Activated CD8-positive, alpha-beta T cell treated with anti-CD3 and anti-CD28 coated beads for 36 hours (primary cell): ENCODE data around the gene SMAD3. TPM values are rescaled to one million over a fixed set of nuclear protein-coding genes. Genes with fewer than 3 reads are reported as not detected.

Experiments
- ATAC-seq: fragments of 200-7000 bp; cut with Tn5 transposase; one replicate; pipeline ENCODE4 v1.10.0; 2021; ENCODE audit warnings: mild to moderate bottlenecking, moderate library complexity
- CTCF ChIA-PET: fragments of 350-600 bp; sonication (Branson Sonifier 250); formaldehyde crosslinking; loops from one replicate; lab custom pipeline; 2021; ENCODE audit warnings: antibody characterized with exemption; lab: Charles Lee
- POLR2A ChIA-PET: fragments of 350-600 bp; sonication (Branson Sonifier 250); formaldehyde crosslinking; loops from one replicate; lab custom pipeline; 2021; ENCODE audit warnings: antibody characterized with exemption; lab: Charles Lee
- DNase-seq: peaks from one replicate; pipeline ENCODE4 v3.0.0-alpha.2; 2020
- H3K27ac Mint-ChIP-seq: one replicate; pipeline ENCODE4 v1.8.0; 2021; ENCODE audit warnings: mild to moderate bottlenecking, mixed read lengths
- H3K27me3 Mint-ChIP-seq: one replicate; pipeline ENCODE4 v1.8.0; 2021; ENCODE audit warnings: mixed read lengths
- H3K36me3 Mint-ChIP-seq: one replicate; pipeline ENCODE4 v1.8.0; 2021; ENCODE audit warnings: low read depth, mixed read lengths
- H3K4me1 Mint-ChIP-seq: one replicate; pipeline ENCODE4 v1.8.0; 2021; ENCODE audit warnings: low read depth, mixed read lengths
- H3K4me3 Mint-ChIP-seq: one replicate; pipeline ENCODE4 v1.8.0; 2021; ENCODE audit warnings: mild to moderate bottlenecking, moderate library complexity, mixed read lengths
- H3K9me3 Mint-ChIP-seq: one replicate; pipeline ENCODE4 v1.8.0; 2021; ENCODE audit warnings: mixed read lengths
- intact Hi-C: fragments of 100-400 bp; cut with micrococcal nuclease; formaldehyde crosslinking; loops from one replicate; pipeline ENCODE4 v1.10.0; 2022
- total RNA-seq, 2 experiments: library from RNA; stranded (reverse); gene quantifications; one replicate each; pipeline ENCODE4 v1.2.3, GENCODE V29; 2021
- TF ChIP-seq, protein P1 (sequence below): fragments of 200-600 bp; IDR thresholded peaks from one replicate; pipeline ENCODE4 v1.8.0; 2022; ENCODE audit warnings: antibody characterized with exemption, mild to moderate bottlenecking

Gene SMAD3
- total RNA-seq, 2 experiments from 2014 or later, result 22.3 to 24.7 TPM

DNA sequence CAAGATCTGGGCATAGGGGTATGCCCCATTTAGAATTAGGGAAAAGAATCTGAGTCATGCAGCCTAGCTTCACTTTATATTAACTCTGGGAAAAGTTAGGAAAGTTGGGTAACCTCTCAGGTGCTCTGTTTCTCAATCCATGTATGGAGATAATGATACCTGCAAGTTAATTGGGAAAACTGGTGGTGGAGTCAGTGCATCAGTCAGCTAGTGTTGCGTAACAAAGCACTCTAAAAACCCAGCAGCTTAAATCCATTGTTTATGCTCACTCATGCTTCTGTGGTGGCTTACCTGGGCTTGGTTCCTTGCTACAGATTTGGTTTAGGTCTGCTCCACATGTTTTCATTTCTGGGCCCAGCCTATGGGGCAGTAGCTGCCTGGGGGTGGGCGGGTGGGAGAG is 91.0 kb downstream of the SMAD3 start:
- H3K36me3 Mint-ChIP-seq, result peaks cover 18% of the 10 kb centered on the region
- no peak for DNase-seq
- no peak overlapping the region for H3K27ac Mint-ChIP-seq
- peaks cover 31% of the 10 kb centered on the region for H3K4me1 Mint-ChIP-seq
- POLR2A ChIA-PET, result interaction anchor here (0.7 kb wide), 1 partner anchor 22 kb away, joined by 3 read pairs; no protein-coding TSS in a partner anchor
- CTCF ChIA-PET, result no interaction called here
- no peaks in the 10 kb centered on the region for H3K9me3 Mint-ChIP-seq
- H3K4me3 Mint-ChIP-seq, result no peak overlapping the region
- TF ChIP-seq, protein P1, sequence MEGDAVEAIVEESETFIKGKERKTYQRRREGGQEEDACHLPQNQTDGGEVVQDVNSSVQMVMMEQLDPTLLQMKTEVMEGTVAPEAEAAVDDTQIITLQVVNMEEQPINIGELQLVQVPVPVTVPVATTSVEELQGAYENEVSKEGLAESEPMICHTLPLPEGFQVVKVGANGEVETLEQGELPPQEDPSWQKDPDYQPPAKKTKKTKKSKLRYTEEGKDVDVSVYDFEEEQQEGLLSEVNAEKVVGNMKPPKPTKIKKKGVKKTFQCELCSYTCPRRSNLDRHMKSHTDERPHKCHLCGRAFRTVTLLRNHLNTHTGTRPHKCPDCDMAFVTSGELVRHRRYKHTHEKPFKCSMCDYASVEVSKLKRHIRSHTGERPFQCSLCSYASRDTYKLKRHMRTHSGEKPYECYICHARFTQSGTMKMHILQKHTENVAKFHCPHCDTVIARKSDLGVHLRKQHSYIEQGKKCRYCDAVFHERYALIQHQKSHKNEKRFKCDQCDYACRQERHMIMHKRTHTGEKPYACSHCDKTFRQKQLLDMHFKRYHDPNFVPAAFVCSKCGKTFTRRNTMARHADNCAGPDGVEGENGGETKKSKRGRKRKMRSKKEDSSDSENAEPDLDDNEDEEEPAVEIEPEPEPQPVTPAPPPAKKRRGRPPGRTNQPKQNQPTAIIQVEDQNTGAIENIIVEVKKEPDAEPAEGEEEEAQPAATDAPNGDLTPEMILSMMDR, result no peak
- ATAC-seq, result no peak
- intact Hi-C loops, result no loop called here
- H3K27me3 Mint-ChIP-seq, result no peaks in the 10 kb centered on the region

DNA sequence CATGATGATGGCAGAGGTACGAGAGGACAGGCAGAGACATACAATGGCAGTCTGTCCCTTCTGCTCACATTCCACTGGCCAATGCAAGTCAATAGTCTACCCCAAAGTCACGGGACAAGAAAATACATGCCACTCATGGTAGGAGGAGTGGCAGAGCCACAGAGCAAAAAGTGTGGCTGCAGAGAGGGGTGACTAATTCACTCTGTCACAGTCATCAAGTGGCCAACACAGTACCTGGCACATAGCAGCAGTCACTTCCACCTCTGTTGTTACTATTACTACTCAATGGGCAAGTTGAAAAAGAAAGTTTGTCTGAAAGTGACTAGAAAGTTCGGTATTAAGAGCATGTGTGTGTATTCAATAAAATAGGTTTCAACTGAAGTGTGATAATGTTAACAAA is 91.4 kb downstream of the SMAD3 start:
- POLR2A ChIA-PET, result no interaction called here

DNA sequence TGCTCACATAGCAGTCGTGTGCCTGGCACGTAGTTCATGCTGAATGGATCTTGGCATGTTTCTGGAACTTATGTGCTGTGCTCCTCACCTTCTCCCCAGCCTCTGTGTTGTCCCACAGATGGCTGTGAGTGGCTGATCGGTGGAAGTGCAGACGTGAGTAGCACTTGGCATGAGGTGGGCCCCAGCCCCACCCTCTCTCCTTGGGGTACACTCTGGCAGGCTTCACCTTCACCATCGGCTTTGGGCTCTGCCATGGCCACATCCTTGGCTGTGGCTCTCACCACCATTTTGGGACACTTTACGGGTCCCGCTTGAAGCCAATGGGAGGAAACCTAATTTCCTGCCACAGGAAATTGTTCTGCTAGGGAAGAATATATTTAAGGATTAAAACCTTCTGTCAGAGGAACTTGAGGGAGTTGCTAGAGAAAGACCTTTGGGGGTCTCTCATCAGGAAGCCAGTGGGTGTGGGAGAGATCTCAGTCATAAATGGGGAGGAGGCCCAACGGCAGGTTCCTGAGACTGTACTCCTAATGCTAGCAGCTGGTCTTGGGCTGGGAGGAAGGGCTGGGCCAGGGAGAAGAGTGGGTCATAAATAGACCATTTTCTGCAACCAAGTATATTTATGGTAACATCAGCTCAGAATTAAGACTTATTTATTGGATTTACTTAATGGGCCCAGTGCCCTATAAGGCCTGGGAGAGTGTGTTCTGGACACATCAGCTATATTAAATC is 92.3 kb downstream of the SMAD3 start:
- no peaks in the 10 kb centered on the region for H3K27me3 Mint-ChIP-seq
- peaks cover 18% of the 10 kb centered on the region for H3K36me3 Mint-ChIP-seq
- no peaks in the 10 kb centered on the region for H3K9me3 Mint-ChIP-seq
- DNase-seq, result no peak
- no peak for ATAC-seq
- H3K4me3 Mint-ChIP-seq, result no peak overlapping the region
- CTCF ChIA-PET, result no interaction called here
- POLR2A ChIA-PET, result no interaction called here
- intact Hi-C loops, result no loop called here
- TF ChIP-seq, protein P1, result no peak
- H3K27ac Mint-ChIP-seq, result no peak overlapping the region
- H3K4me1 Mint-ChIP-seq, result peaks cover 26% of the 10 kb centered on the region

More for the DNA sequence above, 91.4 kb downstream of the SMAD3 start:
- Mint-ChIP-seq H3K27me3 (no peaks in the 10 kb centered on the region), H3K4me3 (no peak overlapping the region), H3K36me3 (peaks cover 18% of the 10 kb centered on the region), H3K4me1 (peaks cover 29% of the 10 kb centered on the region), H3K9me3 (no peaks in the 10 kb centered on the region), H3K27ac (no peak overlapping the region)
- intact Hi-C loops, result no loop called here
- DNase-seq, result no peak
- peak; percentile 51 for ATAC-seq
- CTCF ChIA-PET, result no interaction called here
- TF ChIP-seq, protein P1, result no peak

DNA sequence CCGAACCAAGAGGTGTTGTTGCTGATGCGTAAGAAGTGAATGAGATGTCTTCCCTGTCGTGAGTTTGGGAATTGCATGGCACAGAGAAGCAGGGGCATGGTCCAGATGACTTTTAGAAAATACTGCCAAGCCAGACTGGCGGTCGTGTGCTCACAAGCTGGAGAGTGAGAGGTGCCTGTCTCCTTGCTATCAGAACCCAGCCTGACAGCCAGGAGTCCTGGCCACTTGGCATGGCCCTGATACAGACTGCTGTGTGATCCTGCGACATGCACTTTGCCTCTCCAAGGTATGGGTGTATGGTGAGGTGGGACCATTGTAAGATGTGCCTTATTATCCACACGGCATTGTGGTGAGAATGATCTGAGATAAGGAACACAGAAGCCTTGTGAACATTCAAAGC is 93.0 kb downstream of the SMAD3 start:
- ChIA-PET CTCF (no interaction called here), POLR2A (interaction anchor here (0.6 kb wide), 1 partner anchor 11 kb away, joined by 3 read pairs; no protein-coding TSS in a partner anchor)
- TF ChIP-seq, protein P1, result no peak
- no peaks in the 10 kb centered on the region for H3K9me3 Mint-ChIP-seq
- intact Hi-C loops, result no loop called here
- H3K4me1 Mint-ChIP-seq, result peaks cover 24% of the 10 kb centered on the region
- DNase-seq, result no peak
- no peaks in the 10 kb centered on the region for H3K27me3 Mint-ChIP-seq
- no peak overlapping the region for H3K27ac Mint-ChIP-seq
- H3K4me3 Mint-ChIP-seq, result no peak overlapping the region
- no peak for ATAC-seq
- peaks cover 18% of the 10 kb centered on the region for H3K36me3 Mint-ChIP-seq

DNA sequence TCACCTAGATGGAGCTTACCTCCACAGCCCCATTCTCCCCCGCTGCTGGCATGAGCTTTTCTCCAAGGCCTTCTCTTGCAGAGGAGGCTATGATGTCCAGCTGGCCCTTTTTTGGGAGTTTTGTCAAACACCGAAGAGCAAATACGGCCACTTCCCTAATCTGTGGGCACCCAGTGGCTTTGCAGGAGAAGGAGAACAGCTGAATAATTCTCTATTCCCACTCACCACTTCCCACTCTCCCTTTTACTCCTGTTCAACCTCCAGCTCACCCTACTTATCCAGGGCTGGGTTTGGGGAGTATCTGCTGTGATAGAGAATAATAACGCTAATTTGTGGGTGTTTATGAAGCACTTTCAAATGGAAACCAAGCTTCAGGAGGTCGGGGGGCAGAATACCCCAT is 96.0 kb downstream of the SMAD3 start:
- TF ChIP-seq, protein P1, result no peak
- no peak for DNase-seq
- intact Hi-C loops, result no loop called here
- ChIA-PET POLR2A (interaction anchor here (0.9 to 1.2 kb wide), 2 partner anchors 9 to 15 kb away, joined by 3 to 4 read pairs; no protein-coding TSS in a partner anchor), CTCF (no interaction called here)
- H3K9me3 Mint-ChIP-seq, result no peaks in the 10 kb centered on the region
- peaks cover 17% of the 10 kb centered on the region for H3K4me1 Mint-ChIP-seq
- H3K27me3 Mint-ChIP-seq, result no peaks in the 10 kb centered on the region
- no peak overlapping the region for H3K27ac Mint-ChIP-seq
- no peak overlapping the region for H3K4me3 Mint-ChIP-seq
- H3K36me3 Mint-ChIP-seq, result peaks cover 7% of the 10 kb centered on the region
- no peak for ATAC-seq
